HG02943 (cell line): ENCODE results near the gene NKX3-2.
"Not testable (repeated sequence)": the region's sequence is repeated elsewhere in the genome, so short reads cannot be mapped to it uniquely, and the experiment has no call there.

Experiments used
- ATAC-seq: cut with Tn5 transposase; IDR thresholded peaks from one replicate; pipeline ENCODE4 v1.9.1; 2021; ENCODE audit warnings: mild to moderate bottlenecking, low read depth, moderate library complexity; ENCODE audit not compliant: unreplicated experiment

The NKX3-2 gene

DNA sequence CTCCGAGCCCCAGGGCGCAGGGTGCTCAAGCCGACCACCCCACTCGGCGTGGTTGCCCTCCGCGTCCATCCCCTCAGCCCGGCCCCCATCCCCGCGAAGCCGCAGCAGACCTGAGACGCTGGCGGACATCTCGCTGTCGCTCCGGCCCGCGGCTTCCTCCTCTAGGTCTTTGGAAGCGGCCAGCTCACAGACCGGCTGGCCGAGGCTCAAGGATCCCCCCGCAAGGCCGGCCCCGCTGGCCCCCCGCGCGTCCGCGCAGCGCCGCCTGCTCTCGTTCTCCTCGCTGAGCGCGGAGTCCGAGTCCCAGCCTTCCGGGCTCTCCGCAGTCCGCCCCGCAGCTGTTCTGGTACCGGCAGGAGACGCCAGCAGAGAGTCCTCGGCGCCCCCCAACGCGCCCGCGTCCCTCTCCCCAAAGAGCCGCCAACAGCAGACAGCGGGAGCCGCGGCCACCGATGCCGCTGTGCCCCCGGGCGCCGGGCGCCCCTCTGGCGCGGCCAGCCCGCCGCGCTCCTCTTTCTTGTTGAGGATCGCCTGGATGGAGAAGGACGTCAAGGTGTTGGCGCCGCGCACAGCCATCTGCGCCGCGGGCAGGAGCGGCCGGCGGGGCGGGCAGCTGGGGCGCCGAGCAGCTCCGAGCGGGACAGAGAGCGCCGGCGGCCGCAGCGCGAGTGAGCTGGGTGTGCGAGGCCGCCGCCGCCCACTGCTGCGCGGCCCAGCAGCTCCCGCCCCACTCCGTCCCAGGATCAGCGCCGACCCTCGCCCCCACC lies at the start of gene NKX3-2:
Gene NKX3-2, minus strand, starts transcription at position 670 of the 767 bp plus-strand sequence. Its CDS starts 94 bp downstream, at position 576.
- no peak for ATAC-seq

DNA sequence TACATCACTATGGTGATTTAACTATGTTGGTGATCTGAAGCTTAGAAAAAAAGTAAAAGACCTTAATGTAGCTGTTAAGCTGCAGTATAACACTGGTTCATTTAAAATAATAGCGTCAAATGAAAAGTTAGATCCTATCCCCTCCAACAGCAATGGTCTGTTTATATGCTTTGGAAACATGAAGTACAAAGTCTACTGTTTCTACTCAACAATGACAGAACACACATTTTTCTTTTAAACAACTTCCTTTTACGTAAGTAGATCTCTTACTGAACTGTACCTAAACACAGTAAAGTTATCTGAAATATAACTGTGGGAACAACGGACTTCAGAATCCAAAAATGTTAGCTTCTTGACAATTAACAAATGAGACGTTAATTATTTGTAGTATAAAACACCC lies 47.9 kb upstream of the NKX3-2 start:
- ATAC-seq, result no peak

DNA sequence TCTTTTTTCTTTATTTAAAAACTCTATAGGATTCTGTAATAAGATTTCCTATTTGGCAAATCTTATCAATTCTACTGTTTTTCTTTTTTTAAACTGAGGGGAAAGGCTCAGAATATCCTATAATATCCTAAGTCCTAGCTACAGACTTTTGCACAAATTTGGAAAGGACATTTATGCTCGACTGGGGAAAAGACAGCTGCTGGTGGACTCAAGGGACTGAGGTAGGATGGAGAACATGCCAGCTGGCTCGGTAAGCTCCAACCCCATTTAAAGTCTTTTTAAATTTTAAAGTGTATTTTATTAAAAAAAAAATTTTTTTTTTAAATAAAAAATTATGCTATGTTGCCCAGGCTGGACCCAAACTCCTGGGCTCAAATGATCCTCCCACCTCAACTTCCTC lies 46.5 kb upstream of the NKX3-2 start:
- ATAC-seq, result no peak

DNA sequence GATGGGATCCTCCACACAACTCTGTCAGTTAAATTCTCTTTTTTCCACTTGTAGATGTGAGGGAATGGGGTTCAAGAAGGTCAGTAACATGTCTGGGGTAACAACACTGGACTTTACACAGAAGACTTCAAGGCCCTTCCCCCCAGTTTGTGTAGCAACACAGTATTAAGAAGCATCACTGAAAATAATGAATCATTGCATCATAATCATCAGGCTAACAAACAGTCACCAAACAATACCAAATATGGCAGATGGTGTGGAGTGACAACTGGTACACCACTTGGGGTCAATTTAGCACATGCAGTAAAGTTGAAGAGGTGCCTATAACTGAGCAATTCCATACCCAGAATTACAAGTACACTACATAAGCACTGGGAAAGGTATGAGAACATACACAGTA lies 44.6 kb upstream of the NKX3-2 start:
- ATAC-seq, result no peak

DNA sequence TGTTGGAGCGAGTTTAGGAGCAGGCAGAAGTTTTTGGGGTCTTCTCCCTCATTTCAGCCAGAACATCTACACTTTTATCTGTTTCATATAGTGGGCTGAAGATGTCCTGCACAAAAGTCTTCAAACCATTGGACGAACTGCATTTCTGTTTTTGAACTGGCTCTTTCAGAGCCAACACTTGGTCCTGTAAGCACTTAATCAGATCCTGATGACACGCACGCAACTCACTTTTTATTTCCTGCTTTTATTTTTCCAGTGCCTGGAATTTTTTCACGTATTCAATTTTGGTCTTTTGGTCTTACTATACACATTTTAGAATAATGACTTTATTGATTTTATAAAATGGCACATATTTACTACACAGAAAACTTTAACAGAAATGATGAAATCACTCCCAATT lies 40.2 kb upstream of the NKX3-2 start:
- no peak for ATAC-seq

DNA sequence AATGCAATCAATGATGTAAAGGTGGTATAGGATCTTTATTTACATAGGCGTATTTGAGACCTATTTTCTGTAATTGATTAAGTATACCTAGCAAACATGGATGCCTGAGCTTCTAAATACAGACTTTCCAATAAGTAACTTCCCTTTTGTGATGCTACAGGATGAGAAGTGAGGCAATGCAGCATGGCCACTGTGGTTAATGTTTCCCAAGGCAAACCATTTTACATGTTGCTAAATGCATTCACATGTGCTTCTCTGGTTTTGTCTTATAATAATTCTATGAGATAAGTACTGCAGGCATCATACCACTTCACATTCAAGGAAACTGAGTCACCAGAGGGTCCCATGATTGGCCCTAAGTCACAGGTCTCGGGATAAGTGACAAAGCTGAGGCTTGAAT lies 35.7 kb upstream of the NKX3-2 start:
- no peak for ATAC-seq

DNA sequence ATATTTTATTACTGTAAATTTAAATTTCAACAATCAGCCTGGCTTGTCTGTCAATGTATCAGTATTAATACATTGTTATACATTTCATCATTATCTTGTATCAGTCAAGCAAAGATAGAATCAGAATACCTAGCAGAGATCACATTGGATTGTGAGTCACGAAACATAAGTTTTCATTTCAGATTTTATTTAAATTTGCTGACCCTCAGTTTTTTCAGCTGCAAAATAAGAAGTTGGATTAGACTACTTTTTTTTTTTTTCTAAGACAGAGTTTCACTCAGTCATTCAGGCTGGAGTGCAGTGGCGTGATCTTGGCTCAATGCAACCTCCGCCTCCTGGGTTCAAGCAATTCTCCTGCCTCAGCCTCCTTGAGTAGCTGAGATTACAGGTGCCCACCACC lies 33.4 kb upstream of the NKX3-2 start:
- ATAC-seq, result no peak

DNA sequence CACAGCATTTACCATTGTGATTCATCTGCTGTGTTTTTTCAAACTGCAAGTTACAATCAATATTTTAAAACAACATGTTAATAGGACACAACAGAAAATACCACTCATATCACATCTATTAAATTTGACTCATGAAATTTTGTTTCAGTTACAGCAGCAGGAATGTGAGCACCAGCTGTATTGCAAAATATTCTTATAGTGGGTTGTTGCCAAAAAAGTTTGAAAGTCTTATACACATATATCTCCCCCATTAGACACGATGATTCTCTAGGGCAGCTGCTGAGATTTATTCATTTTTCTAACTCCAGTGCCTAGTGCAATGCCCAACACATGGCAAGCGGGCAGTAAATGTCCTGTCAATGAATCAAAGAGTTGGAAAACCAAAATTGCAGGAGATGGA lies 26.6 kb upstream of the NKX3-2 start:
- ATAC-seq, result no peak

DNA sequence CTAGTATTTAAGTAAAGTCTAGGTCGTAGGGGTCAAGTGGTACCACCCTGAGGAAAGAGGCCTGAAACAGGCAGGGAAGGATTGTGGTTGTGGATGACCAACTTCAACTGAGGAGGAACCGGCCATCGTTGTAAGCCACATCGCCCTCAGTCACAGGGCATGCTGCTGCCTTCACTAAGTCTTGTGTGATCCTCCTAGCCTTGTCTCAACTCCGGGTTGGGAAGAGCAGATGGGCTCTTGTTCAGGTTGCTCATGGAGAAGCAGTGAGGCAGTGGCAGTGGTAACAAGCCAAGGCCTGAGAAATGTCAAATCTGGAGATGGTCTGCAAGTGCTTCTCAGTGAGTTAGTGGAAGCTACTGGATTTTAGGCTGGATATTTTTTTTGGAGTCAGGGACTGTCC lies 22.8 kb upstream of the NKX3-2 start:
- ATAC-seq, result no peak

DNA sequence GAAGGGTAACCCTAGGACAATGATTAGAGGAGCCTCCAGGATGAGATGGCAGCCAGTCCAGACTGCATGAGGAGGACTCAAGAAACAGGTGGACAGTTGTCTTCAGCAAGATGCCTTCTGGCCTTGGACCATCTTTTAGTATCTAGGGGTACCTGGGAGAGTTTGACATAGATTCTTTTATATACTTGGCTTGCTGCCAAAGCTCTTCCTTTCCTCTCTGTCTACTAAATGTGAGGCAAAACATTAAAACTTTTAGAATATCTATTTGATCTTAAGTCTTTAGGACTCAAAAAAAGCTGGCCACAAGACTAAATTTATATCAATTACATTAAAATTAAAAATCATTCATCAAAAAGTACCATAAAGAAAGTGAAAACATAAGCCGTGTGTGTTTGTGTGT lies 18.6 kb upstream of the NKX3-2 start:
- no peak for ATAC-seq

DNA sequence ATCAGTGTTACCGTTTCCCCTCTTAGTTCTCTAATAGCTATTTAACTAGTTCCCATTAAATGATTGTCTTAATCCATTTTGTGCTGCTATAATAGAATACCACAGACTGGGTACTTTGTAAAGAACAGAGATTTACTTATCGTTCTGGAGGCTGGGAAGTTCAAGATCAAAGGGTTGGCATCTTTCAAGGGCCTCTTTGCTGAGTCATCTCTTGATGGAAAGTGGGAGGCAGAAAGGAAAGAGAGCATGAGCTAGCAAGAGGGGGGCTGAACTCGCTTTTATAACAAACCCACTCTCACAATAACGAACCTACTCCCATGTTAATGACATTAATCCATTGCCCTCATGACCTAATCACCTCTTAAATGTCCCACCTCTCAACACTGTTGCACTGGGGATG lies 17.4 kb upstream of the NKX3-2 start:
- no peak for ATAC-seq

DNA sequence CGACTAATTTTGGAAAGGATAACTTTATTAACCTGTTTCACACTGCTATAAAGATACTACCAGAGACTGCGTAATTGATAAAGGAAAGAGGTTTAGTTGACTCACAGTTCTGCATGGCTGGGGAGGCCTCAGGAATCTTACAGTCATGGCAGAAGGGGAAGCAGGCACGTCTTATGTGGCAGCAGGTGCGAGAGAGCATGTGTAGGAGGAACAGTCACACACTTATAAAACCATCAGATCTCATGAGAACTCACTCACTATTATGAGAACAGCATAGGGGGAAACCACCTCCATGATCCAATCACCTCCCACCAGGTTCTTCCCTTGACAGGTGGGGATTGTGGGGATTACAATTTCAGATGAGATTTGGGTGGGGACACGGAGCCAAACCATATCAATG lies 15.8 kb upstream of the NKX3-2 start:
- ATAC-seq, result not testable (repeated sequence)

DNA sequence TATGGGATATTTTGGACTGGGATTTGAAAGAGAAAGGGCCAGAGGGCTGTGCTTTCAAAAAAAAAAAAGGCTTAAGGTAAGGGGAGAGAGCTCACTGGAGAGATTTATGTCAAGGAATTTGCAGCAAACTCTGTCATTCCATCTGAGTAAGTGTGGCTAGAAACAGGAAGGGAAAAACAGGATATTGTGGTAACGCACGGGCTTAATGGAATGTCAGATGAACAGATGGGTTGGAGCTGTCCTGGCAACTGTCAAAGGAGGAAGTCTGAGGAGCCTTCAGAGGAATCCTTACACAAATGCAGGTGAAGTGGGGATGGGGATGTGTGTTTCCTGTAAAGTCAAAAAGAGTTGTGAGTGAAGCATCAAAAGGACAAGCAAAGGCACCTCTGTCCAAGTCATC lies 15.1 kb upstream of the NKX3-2 start:
- no peak for ATAC-seq

DNA sequence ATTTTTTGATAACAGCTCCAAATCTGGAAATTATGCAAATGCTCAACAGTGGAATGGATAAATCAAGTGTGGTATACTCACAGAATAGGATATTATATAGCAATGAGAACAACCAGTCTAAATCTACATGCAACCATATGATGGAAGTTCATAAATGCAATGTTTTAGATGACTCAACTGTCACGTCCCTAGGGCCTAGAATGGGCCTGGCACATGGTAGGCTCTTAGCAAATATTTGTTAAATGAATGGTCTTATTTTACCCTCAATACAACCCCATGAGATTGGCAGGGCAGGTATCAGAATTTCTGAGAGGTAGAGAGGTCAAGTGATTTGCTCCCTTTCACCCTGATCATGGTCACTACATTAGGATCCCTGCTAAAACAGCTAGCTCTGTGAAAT lies 14.6 kb upstream of the NKX3-2 start:
- no peak for ATAC-seq

DNA sequence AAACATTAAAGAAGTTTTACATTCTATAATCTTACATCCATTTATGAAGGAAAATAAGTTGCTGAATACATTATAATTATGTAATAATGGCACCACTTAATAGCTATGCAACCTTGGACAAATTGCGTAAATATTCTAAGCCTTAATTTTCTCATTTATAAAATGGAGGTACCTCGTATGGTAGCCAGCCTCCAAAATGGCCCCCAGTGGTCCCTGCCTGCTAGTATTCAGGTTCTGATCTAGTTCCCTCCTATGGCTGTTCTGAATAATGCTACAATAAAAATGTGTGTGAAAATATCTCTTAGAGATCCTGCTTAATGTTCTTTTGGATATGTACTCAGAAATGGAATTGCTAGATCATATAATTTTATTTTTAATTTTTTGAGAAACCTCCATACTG lies 11.0 kb upstream of the NKX3-2 start:
- ATAC-seq, result no peak

DNA sequence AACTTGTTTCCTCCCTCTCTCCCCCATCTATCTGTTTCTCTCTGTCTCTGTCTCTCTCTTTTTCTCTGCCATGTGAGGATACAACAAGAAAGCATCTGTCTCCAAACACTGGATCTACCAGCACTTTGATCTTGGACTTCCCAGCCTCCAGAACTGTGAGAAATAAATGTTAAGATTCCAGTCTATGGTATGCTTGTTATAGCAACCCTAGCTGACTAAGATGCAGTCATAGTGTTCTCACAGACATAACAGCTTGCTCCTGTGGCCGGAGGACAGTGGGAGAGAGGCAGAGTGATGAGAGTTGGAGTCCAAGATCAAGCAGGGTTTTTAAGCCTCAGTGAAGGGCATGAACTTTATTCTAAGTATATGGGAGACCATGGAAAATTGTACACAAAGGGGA lies 8.8 kb upstream of the NKX3-2 start:
- no peak for ATAC-seq

DNA sequence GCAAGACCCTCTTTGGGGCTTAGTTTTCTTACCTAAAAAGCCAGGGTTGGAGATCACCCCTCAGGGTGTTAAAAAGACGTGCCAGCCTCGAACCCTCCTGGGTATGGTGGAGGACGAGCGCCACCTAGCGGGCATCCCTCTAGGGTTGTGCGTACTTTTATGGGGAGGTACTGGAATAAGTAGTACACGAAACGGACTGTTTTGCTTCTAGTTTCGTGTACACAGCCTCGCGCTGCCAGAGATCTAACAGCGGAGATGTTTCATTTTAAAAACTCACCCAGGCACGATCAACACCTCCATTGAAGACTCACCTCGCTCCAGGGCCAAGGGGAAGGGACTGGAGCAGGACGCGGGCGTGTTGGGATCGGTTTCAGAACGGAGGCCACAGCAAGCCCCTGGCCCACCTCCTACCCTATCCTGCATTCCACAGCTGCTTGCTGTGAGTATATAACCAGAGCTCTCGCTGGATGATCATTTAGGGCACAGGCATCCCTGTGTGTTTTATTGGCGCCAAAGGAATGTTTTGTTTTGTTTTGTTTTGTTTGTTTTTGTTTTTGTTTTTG lies 4.8 kb upstream of the NKX3-2 start:
- peak; percentile 62 for ATAC-seq

DNA sequence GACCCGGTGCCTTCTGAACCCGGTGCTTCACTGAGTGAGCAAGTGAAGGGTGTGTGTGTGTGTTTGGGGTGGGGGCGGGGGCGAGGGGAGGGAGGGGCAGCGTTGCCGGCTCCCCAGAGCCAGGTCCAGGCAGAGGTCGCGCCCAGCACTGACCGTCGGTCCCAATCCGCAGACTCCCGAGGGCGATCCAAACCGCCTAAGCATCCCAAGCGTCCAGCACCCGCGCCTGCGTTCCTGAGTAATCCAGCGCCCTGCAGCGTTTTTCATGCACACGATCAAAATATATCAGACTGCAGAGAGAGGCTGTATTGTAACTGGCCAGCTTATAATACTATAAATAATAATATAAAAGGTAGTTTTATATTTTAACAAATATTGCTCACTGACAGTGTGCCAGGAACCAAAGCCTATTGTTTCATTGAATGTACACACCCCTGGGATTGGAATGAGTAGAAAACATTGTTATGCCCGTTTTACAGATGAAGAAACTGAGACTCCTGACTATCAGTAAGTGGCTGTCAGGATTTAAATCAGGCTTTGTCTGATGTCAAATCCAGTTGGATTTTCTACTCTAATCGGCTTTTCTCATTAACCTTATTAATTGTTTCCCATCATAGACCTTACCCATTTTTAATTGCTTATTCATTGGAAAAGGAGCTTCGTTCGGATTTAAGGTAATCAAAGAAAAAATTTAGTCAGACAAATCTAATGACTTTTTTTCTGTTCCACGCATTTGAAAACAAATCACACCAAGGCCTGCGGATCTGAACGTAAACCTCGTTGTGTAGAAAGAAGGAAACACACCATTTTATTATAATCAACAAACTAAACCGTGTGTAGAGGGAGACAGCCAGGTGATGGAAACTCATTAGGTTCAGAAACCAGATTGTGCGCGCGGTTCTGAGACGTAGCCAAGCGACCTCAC lies 4.0 kb upstream of the NKX3-2 start:
- ATAC-seq, result no peak

DNA sequence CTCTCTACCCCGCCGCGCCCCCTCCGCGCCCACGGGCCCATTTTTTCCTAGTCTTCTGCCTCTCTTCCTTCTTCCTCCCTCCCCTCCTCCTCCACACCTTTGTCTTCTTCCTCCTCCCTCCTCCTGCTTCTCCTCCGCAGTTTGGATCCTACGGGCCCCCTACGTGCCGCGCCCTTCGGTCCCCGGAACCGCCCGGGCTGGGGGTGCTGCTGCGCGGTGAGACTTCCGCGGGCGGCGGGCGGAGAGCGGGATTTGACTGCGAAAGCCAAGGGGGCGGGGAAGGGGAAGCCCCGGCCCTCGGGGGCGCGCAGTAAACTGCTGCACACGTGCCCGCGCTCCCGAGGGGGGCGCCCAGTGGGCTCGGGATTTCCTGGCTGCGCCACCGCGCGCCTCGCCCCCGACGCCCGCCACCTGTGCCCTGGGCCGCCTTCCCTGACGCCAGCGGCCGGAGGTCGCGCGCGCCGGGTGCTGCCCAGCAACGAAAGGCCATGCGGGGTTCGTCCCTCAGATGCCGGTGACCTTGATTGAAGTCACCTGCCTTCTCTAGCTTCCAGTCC lies 3.3 kb upstream of the NKX3-2 start:
- ATAC-seq, result no peak

DNA sequence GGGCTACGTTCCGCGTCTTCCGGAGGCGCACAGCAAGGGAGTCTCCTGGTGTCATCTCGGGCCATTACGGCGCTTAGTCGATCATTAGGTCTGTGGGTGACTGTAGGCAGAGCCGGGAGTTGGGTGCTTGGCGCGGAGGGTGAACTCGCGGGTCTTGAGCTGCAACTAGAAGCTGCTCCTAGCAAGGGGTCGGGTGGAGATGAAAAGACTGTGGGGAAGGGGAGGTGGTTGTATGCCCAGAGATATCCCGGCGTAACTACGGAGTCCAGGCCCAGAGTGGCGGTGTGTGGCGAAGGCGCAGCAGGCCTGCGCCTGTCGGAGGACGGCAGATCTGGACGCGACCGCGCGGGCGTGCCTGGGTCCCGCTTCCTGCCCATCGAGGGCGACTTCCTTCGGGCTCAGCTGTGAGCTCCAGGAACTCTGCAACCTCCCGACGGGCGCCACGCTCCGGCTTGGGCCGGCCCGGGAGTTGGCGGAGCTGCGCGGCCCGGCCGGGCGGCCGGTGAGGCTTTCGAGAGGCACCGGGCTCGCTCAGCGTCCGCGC lies 2.7 kb upstream of the NKX3-2 start:
- ATAC-seq, result no peak
